GM19099 (cell line): ENCODE measurements around the gene SHISAL1.

Source experiments
- POLR2A ChIP-seq: IDR thresholded peaks from 3 replicates; pipeline ENCODE4 v1.6.1; 2011; ENCODE audit warnings: low read depth; ENCODE audit not compliant: insufficient read length; ENCODE audit errors: extremely low read depth

The SHISAL1 gene

GRCh38 chr22:44335903-44336803 lies 23.4 kb upstream of the SHISAL1 start:
- TF ChIP-seq POLR2A, result no peak

GRCh38 chr22:44335066-44335839 lies 22.5 kb upstream of the SHISAL1 start:
- TF ChIP-seq POLR2A, result no peak

- no peak for TF ChIP-seq POLR2A
These were observed 21.3 kb upstream of the SHISAL1 start for GRCh38 chr22:44333847-44334635.

- no peak for TF ChIP-seq POLR2A
These were observed 20.2 kb upstream of the SHISAL1 start for GRCh38 chr22:44332946-44333345.

GRCh38 chr22:44331881-44332714 lies 19.3 kb upstream of the SHISAL1 start:
- TF ChIP-seq POLR2A, result no peak

GRCh38 chr22:44330744-44331660 lies 18.3 kb upstream of the SHISAL1 start:
- TF ChIP-seq POLR2A, result no peak

GRCh38 chr22:44330188-44330743 lies 17.5 kb upstream of the SHISAL1 start:
- no peak for TF ChIP-seq POLR2A

GRCh38 chr22:44329179-44329796 lies 16.5 kb upstream of the SHISAL1 start:
- TF ChIP-seq POLR2A, result no peak

GRCh38 chr22:44328762-44329161 lies 16.0 kb upstream of the SHISAL1 start:
- no peak for TF ChIP-seq POLR2A

- no peak for TF ChIP-seq POLR2A
These were observed 15.6 kb upstream of the SHISAL1 start for GRCh38 chr22:44328326-44328725.

- TF ChIP-seq POLR2A, result no peak
These were observed 13.7 kb upstream of the SHISAL1 start for GRCh38 chr22:44326491-44326885.

GRCh38 chr22:44325718-44326490 lies 13.2 kb upstream of the SHISAL1 start:
- TF ChIP-seq POLR2A, result no peak
